Measurements from ENCODE around the gene LRCH3.
"Not testable (repeated sequence)": the region's sequence is repeated elsewhere in the genome, so short reads cannot be mapped to it uniquely, and the experiment has no call there.

The LRCH3 gene

DNA sequence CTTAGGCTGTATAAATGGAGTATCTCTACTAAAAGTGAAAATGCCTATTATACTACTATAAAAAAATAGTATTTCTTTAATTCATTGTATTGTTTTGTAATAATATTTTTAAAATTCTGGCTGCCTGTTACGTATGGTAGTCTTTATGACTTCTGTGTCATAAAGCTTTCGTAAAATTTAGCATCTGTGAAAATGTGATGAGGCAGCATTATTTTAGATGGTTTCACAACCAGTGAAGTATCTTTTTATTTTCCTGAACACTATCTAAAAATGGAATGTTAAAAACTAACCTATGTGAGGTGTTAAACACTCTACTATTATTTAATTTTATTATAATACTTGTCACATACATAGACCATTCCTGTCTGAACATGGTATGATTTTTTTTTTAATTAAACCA lies 46.2 kb downstream of the LRCH3 start:
- DNase-seq = no peak

DNA sequence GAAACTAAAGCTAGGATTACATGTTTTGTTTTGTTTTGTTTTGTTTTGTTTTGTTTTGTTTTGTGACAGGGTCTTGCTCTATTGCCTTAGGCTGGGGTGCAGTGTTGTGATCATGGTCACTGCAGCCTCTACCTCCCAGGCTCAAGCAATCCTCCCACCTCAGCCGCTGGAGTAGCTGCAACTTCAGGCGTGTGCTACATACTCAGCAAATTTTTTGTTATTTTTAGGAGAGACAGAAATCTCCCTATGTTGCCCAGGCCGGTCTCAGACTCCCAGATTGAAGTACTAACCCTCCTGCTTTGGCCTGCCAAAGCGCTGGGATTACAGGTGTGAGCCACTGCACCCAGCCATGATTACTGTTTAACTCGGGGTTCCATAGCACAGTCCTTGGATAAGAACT lies 50.7 kb downstream of the LRCH3 start:
- no peak for DNase-seq

DNA sequence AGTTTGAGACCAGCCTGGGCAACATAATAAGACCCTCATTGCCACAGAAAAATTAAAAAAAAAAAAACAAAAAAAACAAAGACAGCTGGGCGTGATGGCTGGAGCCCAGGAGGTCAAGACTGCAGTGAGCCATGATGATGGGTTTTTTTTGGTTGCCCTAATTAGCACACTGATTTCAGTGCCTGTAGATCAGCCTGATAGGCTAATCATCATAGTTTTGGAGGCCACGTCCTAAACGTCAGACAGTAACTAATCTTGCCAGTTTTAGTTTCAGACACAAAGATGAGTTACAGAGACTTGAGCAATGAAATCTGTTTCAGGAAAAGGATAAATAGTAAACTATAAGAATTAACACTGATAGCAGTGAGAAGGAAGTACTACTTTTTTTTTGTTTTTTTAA lies 55.4 kb downstream of the LRCH3 start:
- DNase-seq = no peak

- no peak for DNase-seq
These were observed 56.9 kb downstream of the LRCH3 start for GRCh38 chr3:197847866-197848401.

GRCh38 chr3:197854596-197855343 lies 63.7 kb downstream of the LRCH3 start:
- DNase-seq = peak; percentile 41

GRCh38 chr3:197855571-197855970 lies 64.5 kb downstream of the LRCH3 start:
- DNase-seq = no peak

GRCh38 chr3:197856199-197856816 lies 65.3 kb downstream of the LRCH3 start:
- no peak for DNase-seq

GRCh38 chr3:197858133-197858532 lies 67.1 kb downstream of the LRCH3 start:
- DNase-seq = no peak

GRCh38 chr3:197858598-197858997 lies 67.5 kb downstream of the LRCH3 start:
- DNase-seq = no peak

- no peak for DNase-seq
These were observed 75.0 kb downstream of the LRCH3 start for GRCh38 chr3:197866035-197866434.

DNA sequence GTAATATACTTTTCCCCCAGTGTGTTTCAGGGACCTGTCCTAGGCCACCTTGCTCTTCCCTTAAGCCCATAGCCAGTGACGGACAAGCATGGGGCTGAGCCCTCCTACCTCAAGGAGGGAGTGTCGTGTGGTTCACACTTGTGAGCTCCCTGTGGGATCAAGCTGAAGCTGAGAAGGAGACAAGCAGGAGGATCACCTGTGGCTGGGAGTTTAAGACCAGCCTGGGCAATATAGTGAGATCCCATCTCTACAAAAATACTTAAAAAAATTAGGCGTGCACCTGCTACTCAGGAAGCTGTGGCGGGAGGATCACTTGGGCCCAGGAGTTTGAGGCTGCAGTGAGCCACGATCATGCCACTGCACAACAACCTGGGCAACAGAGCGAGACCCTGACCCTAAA lies 82.3 kb downstream of the LRCH3 start:
- no peak for DNase-seq

GRCh38 chr3:197874064-197874463 lies 83.0 kb downstream of the LRCH3 start:
- no peak for DNase-seq

DNA sequence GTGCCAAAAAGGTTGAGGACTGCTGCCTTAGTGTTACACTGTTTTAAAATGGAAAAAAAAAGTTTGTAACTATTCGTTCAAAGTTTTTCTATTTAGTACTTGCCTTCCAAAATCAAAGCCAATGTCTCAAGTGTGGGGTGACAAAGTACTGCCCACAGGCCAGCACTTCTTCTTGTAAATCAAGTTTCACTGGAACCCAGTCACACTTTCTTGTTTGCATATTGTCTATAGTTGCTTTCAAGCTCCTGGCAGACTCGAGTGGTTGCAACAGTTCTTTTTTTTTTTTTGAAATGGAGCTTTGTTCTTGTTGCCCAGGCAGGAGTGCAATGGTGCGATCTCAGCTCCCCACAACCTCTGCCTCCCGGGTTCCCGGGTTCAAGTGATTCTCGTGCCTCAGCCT lies 83.6 kb downstream of the LRCH3 start:
- DNase-seq = no peak

DNA sequence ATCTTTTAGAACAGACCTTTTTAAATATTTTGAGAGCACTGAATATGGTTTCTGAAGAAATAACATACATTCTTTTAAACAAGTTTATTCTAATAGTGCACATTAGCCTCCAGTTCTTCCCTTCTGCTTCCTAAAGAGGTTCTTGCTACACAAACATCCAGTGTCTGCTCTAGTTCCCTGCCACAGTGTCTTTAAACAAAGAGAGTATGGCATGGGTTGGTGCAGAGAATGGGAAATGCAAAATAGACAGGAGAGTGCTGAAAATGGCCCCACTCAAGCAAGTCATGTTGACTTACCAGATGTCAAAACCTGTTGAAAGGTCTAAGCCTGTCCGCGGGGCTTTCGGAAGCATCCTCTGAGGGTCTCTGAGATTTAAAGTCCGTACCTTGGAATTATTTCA lies 86.8 kb downstream of the LRCH3 start:
- DNase-seq = no peak

GRCh38 chr3:197878427-197878826 lies 87.4 kb downstream of the LRCH3 start:
- no peak for DNase-seq

- no peak for DNase-seq
These were observed 89.6 kb downstream of the LRCH3 start for GRCh38 chr3:197880491-197881269.

GRCh38 chr3:197881270-197881969 lies 90.4 kb downstream of the LRCH3 start:
- peak; percentile 37 for DNase-seq

DNA sequence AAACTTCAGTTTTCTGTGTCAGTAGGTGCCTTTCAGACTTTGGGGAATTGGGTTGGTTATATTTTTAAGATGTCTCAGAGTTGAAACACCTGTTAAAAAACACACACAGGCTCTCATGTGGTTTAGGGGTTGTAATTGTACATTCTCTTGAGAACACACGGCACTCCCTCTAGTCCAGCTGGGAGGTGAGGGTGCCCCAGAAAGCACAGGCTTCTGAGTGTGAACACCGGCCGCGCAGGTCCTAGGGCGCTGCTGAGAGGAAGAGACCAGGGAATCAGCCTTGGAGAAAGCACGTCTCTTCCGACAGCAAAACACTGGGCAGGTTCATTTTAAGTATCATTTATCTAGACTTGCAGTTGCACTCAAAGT lies 90.9 kb downstream of the LRCH3 start:
- DNase-seq = no peak

GRCh38 chr3:197882586-197882985 lies 91.5 kb downstream of the LRCH3 start:
- DNase-seq = no peak

GRCh38 chr3:197883541-197883940 lies 92.5 kb downstream of the LRCH3 start:
- no peak for DNase-seq

DNA sequence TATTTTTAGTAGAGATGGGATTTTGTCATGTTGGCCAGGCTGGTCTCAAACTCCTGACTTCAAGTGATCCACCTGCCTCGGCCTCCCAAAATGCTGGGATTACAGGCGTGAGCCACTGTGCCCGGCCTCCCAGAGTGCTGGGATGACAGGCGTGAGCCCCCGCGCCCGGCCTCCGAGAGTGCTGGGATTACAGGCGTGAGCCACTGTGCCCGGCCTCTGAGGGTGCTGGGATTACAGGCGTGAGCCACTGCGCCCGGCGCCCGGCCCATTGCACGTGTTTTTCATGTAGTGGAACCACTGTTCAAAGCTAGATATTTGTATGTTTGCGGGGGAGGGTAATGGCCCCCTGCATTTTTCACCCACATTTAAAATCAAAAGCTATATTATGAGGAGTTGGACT lies 93.3 kb downstream of the LRCH3 start:
- not testable (repeated sequence) for DNase-seq

DNA sequence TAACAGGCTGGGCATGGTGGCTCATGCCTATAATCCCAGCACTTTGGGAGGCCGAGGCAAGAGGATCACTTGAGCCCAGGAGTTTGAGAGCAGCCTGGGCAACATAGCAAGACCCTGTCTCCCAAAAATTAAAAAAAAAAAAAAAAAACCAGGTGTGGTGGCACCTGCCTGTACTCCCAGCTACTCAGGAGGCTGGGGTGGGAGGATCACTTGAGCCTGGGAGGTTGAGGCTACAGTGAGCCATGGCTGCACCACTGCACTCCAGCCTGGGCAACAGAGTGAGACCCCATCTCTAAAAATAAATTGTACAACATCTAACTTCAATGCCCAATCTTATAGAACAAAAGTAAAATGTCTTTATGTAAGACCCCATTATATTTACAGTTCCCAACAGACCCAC lies 95.0 kb downstream of the LRCH3 start:
- DNase-seq = not testable (repeated sequence)

DNA sequence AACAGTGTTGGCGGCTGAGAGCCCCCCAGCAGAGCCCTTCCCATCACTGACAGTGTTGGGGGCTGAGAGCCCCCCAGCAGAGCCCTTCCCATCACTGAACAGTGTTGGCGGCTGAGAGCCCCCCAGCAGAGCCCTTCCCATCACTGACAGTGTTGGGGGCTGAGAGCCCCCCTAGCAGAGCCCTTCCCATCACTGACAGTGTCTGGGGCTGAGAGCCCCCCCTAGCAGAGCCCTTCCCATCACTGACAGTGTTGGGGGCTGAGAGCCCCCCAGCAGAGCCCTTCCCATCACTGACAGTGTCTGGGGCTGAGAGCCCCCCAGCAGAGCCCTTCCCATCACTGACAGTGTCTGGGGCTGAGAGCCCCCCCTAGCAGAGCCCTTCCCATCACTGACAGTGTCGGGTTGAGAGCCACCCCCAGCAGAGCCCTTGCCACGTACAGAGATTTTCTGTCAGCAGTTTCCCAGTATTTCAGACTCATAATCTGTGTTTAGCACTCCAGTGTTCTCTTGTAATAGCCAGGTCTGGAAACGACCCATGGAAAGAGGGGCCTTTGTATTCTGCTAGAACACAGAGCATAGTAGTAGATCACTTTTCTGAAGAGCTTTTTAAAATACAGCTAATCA lies 96.5 kb downstream of the LRCH3 start:
- DNase-seq = not testable (repeated sequence)
